HL-60 (cell line): ENCODE data around the gene NTMT2.

Source experiments
- DNase-seq, 2 experiments: peaks; one replicate each; pipeline ENCODE4 v3.0.0-alpha.2; 2010 to 2020; ENCODE audit warnings: low read depth in 1 of 2, low spot score in 1 of 2
- H3K27ac ChIP-seq: fragments of 250-450 bp; sonication (Bioruptor Pico); replicated peaks from 2 replicates; pipeline ENCODE4 v1.5.1; 2020; ENCODE audit warnings: mild to moderate bottlenecking, moderate library complexity
- H3K27me3 ChIP-seq: fragments of 250-450 bp; sonication (Bioruptor Pico); 2 replicates; pipeline ENCODE4 v1.5.1; 2021; ENCODE audit warnings: mild to moderate bottlenecking, moderate library complexity; ENCODE audit not compliant: insufficient read depth, poor library complexity, severe bottlenecking
- H3K4me3 ChIP-seq: replicated peaks from 2 replicates; pipeline ENCODE4 v1.5.1; 2011; ENCODE audit warnings: mild to moderate bottlenecking, control low read depth, low read length; ENCODE audit not compliant: insufficient read depth
- GABPA ChIP-seq: IDR thresholded peaks from 2 replicates; pipeline ENCODE4 v1.6.1; 2012; ENCODE audit warnings: low read depth
- POLR2AphosphoS5 ChIP-seq: IDR thresholded peaks from 2 replicates; pipeline ENCODE4 v1.6.1; 2012; ENCODE audit warnings: low read depth
- SPI1 ChIP-seq: IDR thresholded peaks from 2 replicates; pipeline ENCODE4 v1.6.1; 2012; ENCODE audit warnings: low read depth, mild to moderate bottlenecking, borderline replicate concordance
- TF ChIP-seq, protein P1 (sequence below): IDR thresholded peaks from one replicate; pipeline ENCODE4 v1.5.1; 2011; ENCODE audit warnings: low read length, control low read depth, inconsistent platforms; ENCODE audit not compliant: insufficient read depth
- TF ChIP-seq, protein P2 (sequence below): IDR thresholded peaks from 2 replicates; pipeline ENCODE4 v1.6.1; 2012; ENCODE audit warnings: low read depth; ENCODE audit not compliant: insufficient replicate concordance

The NTMT2 gene

DNA sequence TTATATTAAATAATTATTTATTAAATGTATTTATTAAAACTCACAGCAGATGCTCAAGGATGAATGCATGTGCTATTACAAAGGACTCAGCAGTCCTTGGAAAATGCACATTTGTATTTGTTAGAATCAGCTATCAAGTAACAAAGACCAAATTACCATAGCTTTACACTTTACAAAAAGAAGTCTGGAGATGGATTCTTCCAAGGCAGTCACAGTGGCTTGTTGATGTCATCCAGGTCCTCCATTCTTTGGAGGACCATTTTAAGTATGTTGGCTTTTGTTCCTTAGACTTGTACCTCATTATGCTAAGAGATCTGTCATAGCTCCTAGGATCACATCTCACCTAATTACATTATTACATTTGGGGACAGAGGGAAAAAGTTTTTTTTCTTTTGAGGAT lies 63.4 kb downstream of the NTMT2 start:
- H3K27me3 ChIP-seq, result no peaks in the 10 kb centered on the region
- H3K27ac ChIP-seq, result no peak overlapping the region
- no peak for DNase-seq
- TF ChIP-seq GABPA (no peak), SPI1 (no peak), POLR2AphosphoS5 (no peak)
- TF ChIP-seq, protein P1, sequence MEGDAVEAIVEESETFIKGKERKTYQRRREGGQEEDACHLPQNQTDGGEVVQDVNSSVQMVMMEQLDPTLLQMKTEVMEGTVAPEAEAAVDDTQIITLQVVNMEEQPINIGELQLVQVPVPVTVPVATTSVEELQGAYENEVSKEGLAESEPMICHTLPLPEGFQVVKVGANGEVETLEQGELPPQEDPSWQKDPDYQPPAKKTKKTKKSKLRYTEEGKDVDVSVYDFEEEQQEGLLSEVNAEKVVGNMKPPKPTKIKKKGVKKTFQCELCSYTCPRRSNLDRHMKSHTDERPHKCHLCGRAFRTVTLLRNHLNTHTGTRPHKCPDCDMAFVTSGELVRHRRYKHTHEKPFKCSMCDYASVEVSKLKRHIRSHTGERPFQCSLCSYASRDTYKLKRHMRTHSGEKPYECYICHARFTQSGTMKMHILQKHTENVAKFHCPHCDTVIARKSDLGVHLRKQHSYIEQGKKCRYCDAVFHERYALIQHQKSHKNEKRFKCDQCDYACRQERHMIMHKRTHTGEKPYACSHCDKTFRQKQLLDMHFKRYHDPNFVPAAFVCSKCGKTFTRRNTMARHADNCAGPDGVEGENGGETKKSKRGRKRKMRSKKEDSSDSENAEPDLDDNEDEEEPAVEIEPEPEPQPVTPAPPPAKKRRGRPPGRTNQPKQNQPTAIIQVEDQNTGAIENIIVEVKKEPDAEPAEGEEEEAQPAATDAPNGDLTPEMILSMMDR, result no peak
- TF ChIP-seq, protein P2, sequence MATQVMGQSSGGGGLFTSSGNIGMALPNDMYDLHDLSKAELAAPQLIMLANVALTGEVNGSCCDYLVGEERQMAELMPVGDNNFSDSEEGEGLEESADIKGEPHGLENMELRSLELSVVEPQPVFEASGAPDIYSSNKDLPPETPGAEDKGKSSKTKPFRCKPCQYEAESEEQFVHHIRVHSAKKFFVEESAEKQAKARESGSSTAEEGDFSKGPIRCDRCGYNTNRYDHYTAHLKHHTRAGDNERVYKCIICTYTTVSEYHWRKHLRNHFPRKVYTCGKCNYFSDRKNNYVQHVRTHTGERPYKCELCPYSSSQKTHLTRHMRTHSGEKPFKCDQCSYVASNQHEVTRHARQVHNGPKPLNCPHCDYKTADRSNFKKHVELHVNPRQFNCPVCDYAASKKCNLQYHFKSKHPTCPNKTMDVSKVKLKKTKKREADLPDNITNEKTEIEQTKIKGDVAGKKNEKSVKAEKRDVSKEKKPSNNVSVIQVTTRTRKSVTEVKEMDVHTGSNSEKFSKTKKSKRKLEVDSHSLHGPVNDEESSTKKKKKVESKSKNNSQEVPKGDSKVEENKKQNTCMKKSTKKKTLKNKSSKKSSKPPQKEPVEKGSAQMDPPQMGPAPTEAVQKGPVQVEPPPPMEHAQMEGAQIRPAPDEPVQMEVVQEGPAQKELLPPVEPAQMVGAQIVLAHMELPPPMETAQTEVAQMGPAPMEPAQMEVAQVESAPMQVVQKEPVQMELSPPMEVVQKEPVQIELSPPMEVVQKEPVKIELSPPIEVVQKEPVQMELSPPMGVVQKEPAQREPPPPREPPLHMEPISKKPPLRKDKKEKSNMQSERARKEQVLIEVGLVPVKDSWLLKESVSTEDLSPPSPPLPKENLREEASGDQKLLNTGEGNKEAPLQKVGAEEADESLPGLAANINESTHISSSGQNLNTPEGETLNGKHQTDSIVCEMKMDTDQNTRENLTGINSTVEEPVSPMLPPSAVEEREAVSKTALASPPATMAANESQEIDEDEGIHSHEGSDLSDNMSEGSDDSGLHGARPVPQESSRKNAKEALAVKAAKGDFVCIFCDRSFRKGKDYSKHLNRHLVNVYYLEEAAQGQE, result no peak
- no peak overlapping the region for H3K4me3 ChIP-seq

DNA sequence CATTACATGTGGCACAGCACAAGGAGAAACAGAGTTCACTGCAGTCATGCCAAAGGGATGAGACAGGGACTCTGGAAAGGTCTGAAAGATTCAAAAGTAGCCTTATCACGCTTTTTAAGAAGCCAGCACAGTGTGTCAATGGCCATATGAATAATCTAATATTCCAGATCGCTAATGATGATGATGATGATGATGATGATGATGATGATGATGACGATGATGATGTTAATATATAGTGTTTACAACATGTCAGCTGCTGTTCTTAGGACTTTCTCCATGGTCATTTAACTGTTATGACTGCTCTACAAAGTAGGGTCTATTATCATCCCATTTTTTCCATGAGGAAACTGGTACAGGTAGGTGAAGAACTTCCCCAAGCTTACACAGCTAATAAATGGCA lies 64.4 kb downstream of the NTMT2 start:
- no peak overlapping the region for H3K27ac ChIP-seq
- DNase-seq, result no peak
- no peaks in the 10 kb centered on the region for H3K27me3 ChIP-seq
- H3K4me3 ChIP-seq, result no peak overlapping the region
- TF ChIP-seq POLR2AphosphoS5 (no peak), GABPA (no peak), SPI1 (no peak)
- TF ChIP-seq, protein P2, result no peak
- TF ChIP-seq, protein P1, result no peak

DNA sequence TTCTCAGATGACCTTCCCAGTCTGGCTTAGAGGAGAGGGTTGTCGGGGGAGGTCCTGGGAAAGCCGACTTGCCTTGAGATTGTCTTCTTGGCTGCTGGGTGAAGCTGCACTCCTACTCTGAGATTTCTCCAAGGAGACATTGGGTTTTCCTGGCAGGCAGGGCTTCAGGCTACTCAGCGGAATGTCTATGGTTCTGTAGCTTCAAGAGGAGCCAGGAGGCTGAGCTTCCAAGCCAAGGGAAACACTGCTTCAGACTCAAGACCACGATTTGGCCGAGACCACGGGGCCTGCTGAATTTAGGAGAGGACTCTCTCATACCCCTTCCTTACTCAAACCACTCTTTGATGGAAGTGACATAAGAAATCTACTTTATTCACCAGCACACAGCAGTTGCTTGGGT lies 67.8 kb downstream of the NTMT2 start:
- Histone ChIP-seq H3K4me3 (no peak overlapping the region), H3K27me3 (no peaks in the 10 kb centered on the region), H3K27ac (no peak overlapping the region)
- DNase-seq, result no peak
- TF ChIP-seq, protein P1, result no peak
